OCI-LY7 (cell line): ENCODE results near the gene DCTN1. TPM values are rescaled to one million over a fixed set of nuclear protein-coding genes. Genes with fewer than 3 reads are reported as not detected.
"Not testable (repeated sequence)": the region's sequence is repeated elsewhere in the genome, so short reads cannot be mapped to it uniquely, and the experiment has no call there.

Experiments used
- BruUV-seq: library from RNA; stranded (reverse); fragments of 400-500 nt; replicated peaks from 2 replicates; lab custom pipeline; 2021; lab: Mats Ljungman, UMichigan
- CTCF ChIA-PET: fragments of 300-600 bp; sonication (Branson Sonifier 250); formaldehyde crosslinking; loops from one replicate; lab custom pipeline; 2022; ENCODE audit warnings: antibody characterized with exemption; ENCODE audit not compliant: unreplicated experiment; lab: Charles Lee
- POLR2A ChIA-PET: fragments of 300-600 bp; sonication (Branson Sonifier 250); formaldehyde crosslinking; loops from one replicate; lab custom pipeline; 2022; ENCODE audit warnings: antibody characterized with exemption; lab: Charles Lee
- DNase-seq: peaks from one replicate; pipeline ENCODE4 v3.0.0-alpha.2; 2015; ENCODE audit warnings: low spot score
- H2AFZ ChIP-seq: fragments of 200-600 bp; sonication (generic), shearing (Covaris generic); 2 replicates; pipeline ENCODE4 v1.6.1; 2014; ENCODE audit warnings: mild to moderate bottlenecking, antibody characterized with exemption, low read length, moderate library complexity
- H3K27ac ChIP-seq: fragments of 200-600 bp; sonication (generic); 2 replicates; pipeline ENCODE4 v1.5.1; 2014; ENCODE audit warnings: mixed run types, low read depth, mild to moderate bottlenecking, moderate library complexity, low read length, inconsistent platforms; ENCODE audit not compliant: poor library complexity, severe bottlenecking
- H3K36me3 ChIP-seq: fragments of 200-600 bp; sonication (generic); 2 replicates; pipeline ENCODE4 v1.6.1; 2014; ENCODE audit warnings: mild to moderate bottlenecking, antibody characterized with exemption, low read length, moderate library complexity, mixed read lengths; ENCODE audit not compliant: insufficient read depth
- H3K4me1 ChIP-seq: fragments of 200-600 bp; sonication (generic); 2 replicates; pipeline ENCODE4 v1.5.1; 2014; ENCODE audit warnings: mild to moderate bottlenecking, low read length; ENCODE audit not compliant: insufficient read depth, poor library complexity, severe bottlenecking
- H3K4me2 ChIP-seq: fragments of 200-600 bp; sonication (generic); 2 replicates; pipeline ENCODE4 v1.6.1; 2014; ENCODE audit warnings: mild to moderate bottlenecking, low read length
- H3K4me3 ChIP-seq: fragments of 200-600 bp; sonication (generic); 2 replicates; pipeline ENCODE4 v1.5.1; 2014; ENCODE audit warnings: mild to moderate bottlenecking, low read depth, low read length; ENCODE audit not compliant: poor library complexity, severe bottlenecking
- H3K79me2 ChIP-seq: fragments of 200-600 bp; sonication (generic); 2 replicates; pipeline ENCODE4 v1.6.1; 2016; ENCODE audit warnings: low read depth, mild to moderate bottlenecking, low read length, moderate library complexity, mixed read lengths; ENCODE audit not compliant: insufficient read depth
- H3K9me2 ChIP-seq: fragments of 200-600 bp; sonication (generic); 2 replicates; pipeline ENCODE4 v1.6.1; 2016; ENCODE audit warnings: mild to moderate bottlenecking, low read length, mixed read lengths; ENCODE audit not compliant: insufficient read depth
- H3K9me3 ChIP-seq: fragments of 200-600 bp; sonication (generic); 2 replicates; pipeline ENCODE4 v1.6.1; 2014; ENCODE audit warnings: mild to moderate bottlenecking, mixed run types, low read length, mixed read lengths
- H4K20me1 ChIP-seq: fragments of 200-600 bp; sonication (generic); 2 replicates; pipeline ENCODE4 v1.6.1; 2014; ENCODE audit warnings: mild to moderate bottlenecking, antibody characterized with exemption, low read length, moderate library complexity, mixed read lengths; ENCODE audit not compliant: insufficient read depth
- CTCF ChIP-seq: fragments of 200-600 bp; sonication (generic); conservative IDR thresholded peaks from 2 replicates; pipeline ENCODE4 v1.5.1; 2014; ENCODE audit warnings: mild to moderate bottlenecking, antibody characterized with exemption, low read length, moderate library complexity, mixed read lengths
- EZH2phosphoT487 ChIP-seq: fragments of 200-600 bp; sonication (generic); IDR thresholded peaks from 2 replicates; pipeline ENCODE4 v1.6.1; 2018; ENCODE audit warnings: low read depth, borderline replicate concordance, mild to moderate bottlenecking, mixed run types, antibody characterized with exemption, low read length, moderate library complexity, mixed read lengths
- intact Hi-C: fragments of 100-400 bp; cut with micrococcal nuclease; formaldehyde crosslinking; loops from one replicate; pipeline ENCODE4 v1.10.0; 2022; ENCODE audit not compliant: unreplicated experiment
- total RNA-seq, 2 experiments: library from RNA; depleted of rRNA in 1 of 2; stranded (reverse); fragments of >200 nt in 1 of 2; shearing (Covaris generic) in 1 of 2; gene quantifications; 2 replicates each; pipeline ENCODE4 v1.2.3, GENCODE V29; 2014 to 2022

Gene DCTN1
- total RNA-seq, 2 experiments from 2014 or later = 45.5 to 100 TPM

GRCh38 chr2:74423231-74424095, 43.4 kb upstream of the DCTN1 start:
- no peak for TF ChIP-seq EZH2phosphoT487
- no peak for TF ChIP-seq CTCF
- H2AFZ ChIP-seq = no peak overlapping the region
- H3K4me3 ChIP-seq = no peak overlapping the region
- no peak overlapping the region for H3K27ac ChIP-seq
- H3K79me2 ChIP-seq = peaks cover 4% of the 10 kb centered on the region; the same call in 1 of the 2 replicates
- intact Hi-C loops = no loop called here
- no peaks in the 10 kb centered on the region for H4K20me1 ChIP-seq
- POLR2A ChIA-PET = interaction anchor here (0.6 to 1.1 kb wide), 2 partner anchors 10 to 22 kb away, joined by 6 to 11 read pairs; no protein-coding TSS in a partner anchor
- peak overlapping the region; percentile 84; the same call in 1 of the 2 replicates for H3K4me2 ChIP-seq
- H3K9me3 ChIP-seq = no peaks in the 10 kb centered on the region
- no peaks in the 10 kb centered on the region for H3K9me2 ChIP-seq
- no peak for DNase-seq
- peaks cover 7% of the 10 kb centered on the region; the same call in 1 of the 2 replicates for H3K36me3 ChIP-seq
- CTCF ChIA-PET = no interaction called here
- H3K4me1 ChIP-seq = peaks cover 23% of the 10 kb centered on the region
- no TSS peak for BruUV-seq

GRCh38 chr2:74421221-74421870, 41.2 kb upstream of the DCTN1 start, which contains the start of the genes C2orf81 and WDR54:
C2orf81 (minus strand) TSS chr2:74421619; CDS start chr2:74421560, 59 bp downstream.
WDR54 (plus strand) TSS chr2:74421730; CDS start chr2:74422154, 424 bp downstream.
- TF ChIP-seq CTCF (no peak), EZH2phosphoT487 (no peak)
- Histone ChIP-seq H4K20me1 (no peaks in the 10 kb centered on the region), H3K79me2 (peaks cover 4% of the 10 kb centered on the region; the same call in 1 of the 2 replicates), H3K4me1 (peaks cover 33% of the 10 kb centered on the region), H3K9me2 (no peaks in the 10 kb centered on the region), H2AFZ (peak within 1 kb of the TSS; percentile 81; the same call in 1 of the 2 replicates), H3K36me3 (peaks cover 7% of the 10 kb centered on the region; the same call in 1 of the 2 replicates), H3K4me3 (peak within 1 kb of the TSS; percentile 82), H3K27ac (peak within 1 kb of the TSS; percentile 88), H3K4me2 (peak within 1 kb of the TSS; percentile 84), H3K9me3 (no peaks in the 10 kb centered on the region)
- DNase-seq = peak; percentile 97
- POLR2A ChIA-PET = interaction anchor here (0.8 to 1.4 kb wide), 10 partner anchors 12 to 155 kb away, joined by 3 to 8 read pairs (median 4); partner anchors contain the start of gene WBP1
- intact Hi-C loops = loop anchor here (1.0 kb wide), 2 partner anchors 33 to 108 kb away; partner anchors contain the start of genes AUP1 and HTRA2
- CTCF ChIA-PET = interaction anchor here (0.5 to 1.0 kb wide), 2 partner anchors 34 to 282 kb away, joined by 4 to 12 read pairs; partner anchors contain the start of gene INO80B
- no TSS peak for BruUV-seq

- not testable (repeated sequence) for DNase-seq, H4K20me1 ChIP-seq, H3K9me3 ChIP-seq, BruUV-seq, H3K9me2 ChIP-seq, H3K79me2 ChIP-seq, H3K36me3 ChIP-seq
- intact Hi-C loops = loop anchor here (1.0 kb wide), 2 partner anchors 34 to 109 kb away; partner anchors contain the start of genes AUP1 and HTRA2
- ChIA-PET CTCF (interaction anchor here (1.0 kb wide), 1 partner anchor 35 kb away, joined by 4 read pairs; the partner anchor contains the start of gene INO80B), POLR2A (interaction anchor here (0.6 to 1.4 kb wide), 13 partner anchors 11 to 156 kb away, joined by 3 to 8 read pairs (median 4); partner anchors contain the start of gene WBP1)
- peak overlapping the region; percentile 82 for H3K4me3 ChIP-seq
- peak overlapping the region; percentile 88 for H3K27ac ChIP-seq
- peaks cover 33% of the 10 kb centered on the region for H3K4me1 ChIP-seq
- H3K4me2 ChIP-seq = peak overlapping the region; percentile 84
- H2AFZ ChIP-seq = peak overlapping the region; percentile 81; the same call in 1 of the 2 replicates
These were observed 40.5 kb upstream of the DCTN1 start for GRCh38 chr2:74420443-74421103.
